ENCODE results near the gene ILKAP. TPM values are rescaled to one million over a fixed set of nuclear protein-coding genes. Genes with fewer than 3 reads are reported as not detected.

Gene ILKAP
- total and polyA plus RNA-seq, 4 experiments from 2014 or later = 44.4 to 87.8 (median 63.2) TPM

DNA sequence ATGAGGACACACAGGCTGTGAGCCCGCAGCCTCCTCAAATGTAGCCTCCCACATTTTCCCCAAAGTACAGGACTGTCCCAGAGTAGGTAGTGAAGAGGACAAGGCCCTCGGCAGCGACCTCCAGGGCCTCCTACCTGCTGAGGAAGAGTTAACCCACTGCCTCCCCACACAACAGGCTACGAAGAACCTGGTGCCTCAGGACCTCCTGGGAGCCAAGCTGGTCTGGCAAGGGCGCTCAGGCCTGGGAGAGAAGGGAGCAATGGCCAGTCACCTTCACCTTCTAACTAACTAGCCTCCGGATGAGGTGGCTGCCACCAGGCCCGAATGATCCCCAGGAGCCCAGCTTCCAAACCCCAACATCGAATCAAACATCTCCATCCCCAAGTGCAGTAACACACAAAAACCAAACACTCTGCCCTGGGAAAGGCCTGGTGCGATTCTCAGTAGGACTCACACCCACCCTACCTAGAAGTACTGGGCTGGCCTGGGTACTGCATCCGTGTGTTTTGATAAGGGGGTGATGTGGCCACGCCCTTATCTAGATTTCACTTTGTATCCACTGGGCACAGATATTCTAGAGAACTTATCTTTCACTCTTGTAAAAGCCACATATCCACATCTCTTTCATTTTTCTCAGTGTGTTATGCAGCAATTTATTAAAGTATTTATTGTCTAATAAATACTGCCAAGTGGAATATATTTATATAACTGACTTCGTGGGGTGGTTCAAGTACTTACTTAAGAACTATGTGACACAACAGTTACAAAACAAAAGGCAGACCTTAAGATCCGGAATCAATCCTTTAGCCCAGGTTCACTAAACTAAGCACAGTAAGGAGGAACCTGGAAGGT lies 35.1 kb downstream of the ILKAP start:
- peaks cover 40% of the 10 kb centered on the region for H3K36me3 ChIP-seq (ENCODE audit: insufficient read depth, low read length)
- H3K4me1 Mint-ChIP-seq = peaks cover 0 to 9% (median 6%) of the 10 kb centered on the region in 4 donors
- H3K4me3 Mint-ChIP-seq = no peak overlapping the region
- no peaks in the 10 kb centered on the region for H3K4me1 ChIP-seq (ENCODE audit: insufficient read depth, low read length)
- peaks cover 36 to 50% of the 10 kb centered on the region in 2 donors for H3K36me3 Mint-ChIP-seq
- DNase-seq = no peak
- no peaks in the 10 kb centered on the region for H3K9me3 Mint-ChIP-seq
- POLR2A ChIA-PET (ENCODE audit: partially characterized antibody) = no interaction called here
- H3K27me3 Mint-ChIP-seq = peaks cover 7 to 8% of the 10 kb centered on the region in 2 donors
- H3K27me3 ChIP-seq (ENCODE audit: insufficient read depth, low read length) = no peaks in the 10 kb centered on the region
- peak overlapping the region in 2 of 7 donors; percentile 23 to 38 for H3K27ac Mint-ChIP-seq
- no peak overlapping the region for H3K27ac ChIP-seq (ENCODE audit: low read depth, low read length)
- no peak overlapping the region for H3K4me3 ChIP-seq (ENCODE audit: low read length in 2 of 2)
- H3K9me3 ChIP-seq (ENCODE audit: control insufficient read depth in 1 of 2, low read length in 2 of 2) = no peaks in the 10 kb centered on the region
- intact Hi-C loops (cut with micrococcal nuclease) = no loop called here
- CTCF ChIA-PET (ENCODE audit: partially characterized antibody) = no interaction called here

GRCh38 chr2:238167761-238168160 lies 35.7 kb downstream of the ILKAP start:
- Mint-ChIP-seq H3K27me3 (peaks cover 8 to 9% of the 10 kb centered on the region in 2 donors), H3K27ac (no peak overlapping the region), H3K9me3 (no peaks in the 10 kb centered on the region), H3K4me1 (peaks cover 0 to 9% (median 6%) of the 10 kb centered on the region in 4 donors), H3K4me3 (no peak overlapping the region), H3K36me3 (peaks cover 30 to 44% of the 10 kb centered on the region in 2 donors)
- H3K9me3 ChIP-seq (ENCODE audit: control insufficient read depth in 1 of 2, low read length in 2 of 2) = no peaks in the 10 kb centered on the region
- ChIA-PET CTCF (ENCODE audit: partially characterized antibody) (no interaction called here), POLR2A (ENCODE audit: partially characterized antibody) (no interaction called here)
- no peaks in the 10 kb centered on the region for H3K27me3 ChIP-seq (ENCODE audit: insufficient read depth, low read length)
- H3K27ac ChIP-seq (ENCODE audit: low read depth, low read length) = no peak overlapping the region
- peaks cover 34% of the 10 kb centered on the region for H3K36me3 ChIP-seq (ENCODE audit: insufficient read depth, low read length)
- H3K4me3 ChIP-seq (ENCODE audit: low read length in 2 of 2) = no peak overlapping the region
- no peaks in the 10 kb centered on the region for H3K4me1 ChIP-seq (ENCODE audit: insufficient read depth, low read length)
- no peak for DNase-seq
- intact Hi-C loops (cut with micrococcal nuclease) = no loop called here

DNA sequence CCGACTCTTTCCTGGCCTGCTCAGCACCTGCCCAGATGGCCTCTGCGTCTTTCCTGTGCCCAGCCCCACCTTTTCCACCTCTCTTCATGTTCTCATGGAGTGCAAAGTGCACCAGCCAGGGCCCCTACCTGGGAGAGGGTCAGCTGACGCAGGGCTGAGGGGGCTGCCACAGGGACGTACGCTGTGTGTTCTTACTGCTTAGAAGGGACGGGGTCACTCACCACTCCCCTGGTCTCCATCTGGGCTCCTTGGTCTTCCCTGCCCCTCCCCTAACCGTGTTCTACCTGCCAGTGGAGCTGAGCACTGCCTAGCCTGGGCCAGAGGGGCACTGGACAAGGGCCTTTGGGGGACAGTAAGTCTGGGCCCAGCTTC lies 36.2 kb downstream of the ILKAP start:
- intact Hi-C loops (cut with micrococcal nuclease) = no loop called here
- H3K36me3 Mint-ChIP-seq = peaks cover 26 to 39% of the 10 kb centered on the region in 2 donors
- ChIA-PET CTCF (ENCODE audit: partially characterized antibody) (no interaction called here), POLR2A (ENCODE audit: partially characterized antibody) (no interaction called here)
- no peak overlapping the region for H3K4me3 ChIP-seq (ENCODE audit: low read length in 2 of 2)
- H3K9me3 ChIP-seq (ENCODE audit: control insufficient read depth in 1 of 2, low read length in 2 of 2) = no peaks in the 10 kb centered on the region
- H3K4me1 ChIP-seq (ENCODE audit: insufficient read depth, low read length) = no peaks in the 10 kb centered on the region
- no peaks in the 10 kb centered on the region for H3K27me3 ChIP-seq (ENCODE audit: insufficient read depth, low read length)
- H3K4me3 Mint-ChIP-seq = no peak overlapping the region
- peaks cover 0 to 9% (median 6%) of the 10 kb centered on the region in 4 donors for H3K4me1 Mint-ChIP-seq
- peaks cover 8 to 9% of the 10 kb centered on the region in 2 donors for H3K27me3 Mint-ChIP-seq
- DNase-seq = no peak
- peaks cover 29% of the 10 kb centered on the region for H3K36me3 ChIP-seq (ENCODE audit: insufficient read depth, low read length)
- no peak overlapping the region for H3K27ac ChIP-seq (ENCODE audit: low read depth, low read length)
- H3K9me3 Mint-ChIP-seq = no peaks in the 10 kb centered on the region
- H3K27ac Mint-ChIP-seq = no peak overlapping the region

GRCh38 chr2:238166391-238167343 lies 36.8 kb downstream of the ILKAP start:
- no peaks in the 10 kb centered on the region for H3K27me3 ChIP-seq (ENCODE audit: insufficient read depth, low read length)
- no peaks in the 10 kb centered on the region for H3K4me1 ChIP-seq (ENCODE audit: insufficient read depth, low read length)
- H3K9me3 ChIP-seq (ENCODE audit: control insufficient read depth in 1 of 2, low read length in 2 of 2) = no peaks in the 10 kb centered on the region
- intact Hi-C loops (cut with micrococcal nuclease) = no loop called here
- peaks cover 0 to 9% (median 6%) of the 10 kb centered on the region in 4 donors for H3K4me1 Mint-ChIP-seq
- DNase-seq = no peak
- H3K27ac ChIP-seq (ENCODE audit: low read depth, low read length) = no peak overlapping the region
- ChIA-PET CTCF (ENCODE audit: partially characterized antibody) (no interaction called here), POLR2A (ENCODE audit: partially characterized antibody) (no interaction called here)
- H3K27me3 Mint-ChIP-seq = peaks cover 8 to 9% of the 10 kb centered on the region in 2 donors
- H3K36me3 ChIP-seq (ENCODE audit: insufficient read depth, low read length) = peaks cover 23% of the 10 kb centered on the region
- H3K27ac Mint-ChIP-seq = no peak overlapping the region
- H3K9me3 Mint-ChIP-seq = no peaks in the 10 kb centered on the region
- no peak overlapping the region for H3K4me3 ChIP-seq (ENCODE audit: low read length in 2 of 2)
- peaks cover 19 to 34% of the 10 kb centered on the region in 2 donors for H3K36me3 Mint-ChIP-seq
- no peak overlapping the region for H3K4me3 Mint-ChIP-seq

DNA sequence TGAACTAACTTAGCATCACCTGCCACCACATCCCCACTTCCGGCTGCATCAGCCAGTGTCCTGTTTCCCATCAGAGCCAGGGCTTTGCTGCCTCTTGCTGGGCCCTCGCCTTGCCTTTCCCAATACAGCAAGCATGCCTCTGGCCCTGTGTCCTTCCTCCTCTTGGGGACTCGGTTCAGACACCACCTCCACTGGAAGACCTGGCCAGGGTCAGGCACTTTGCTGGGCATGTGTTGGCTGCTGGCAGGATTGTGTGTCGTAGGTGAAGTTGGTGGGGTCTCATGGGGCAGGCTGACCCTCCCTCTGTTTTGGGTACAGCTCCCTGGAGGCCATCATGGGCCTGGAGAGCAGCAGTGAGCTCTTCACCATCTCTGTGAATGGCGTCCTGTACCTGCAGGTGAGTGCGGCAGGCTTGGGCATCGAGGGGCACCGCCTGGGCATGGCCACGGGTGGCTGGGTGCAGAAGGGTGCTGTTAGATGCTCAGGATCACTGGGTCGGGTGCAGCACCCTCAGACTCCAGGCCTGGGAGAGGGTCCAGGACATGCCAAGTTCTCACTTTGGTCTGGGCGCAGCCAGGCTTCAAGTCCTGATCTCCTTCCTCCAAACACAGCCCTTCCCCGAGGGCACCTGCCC lies 38.1 kb downstream of the ILKAP start:
- Histone ChIP-seq H3K36me3 (ENCODE audit: insufficient read depth, low read length) (peaks cover 16% of the 10 kb centered on the region), H3K27me3 (ENCODE audit: insufficient read depth, low read length) (peaks cover 1% of the 10 kb centered on the region), H3K27ac (ENCODE audit: low read depth, low read length) (no peak overlapping the region), H3K4me1 (ENCODE audit: insufficient read depth, low read length) (no peaks in the 10 kb centered on the region), H3K4me3 (ENCODE audit: low read length in 2 of 2) (no peak overlapping the region), H3K9me3 (ENCODE audit: control insufficient read depth in 1 of 2, low read length in 2 of 2) (no peaks in the 10 kb centered on the region)
- intact Hi-C loops (cut with micrococcal nuclease) = no loop called here
- POLR2A ChIA-PET (ENCODE audit: partially characterized antibody) = no interaction called here
- H3K4me1 Mint-ChIP-seq = peaks cover 0 to 9% (median 6%) of the 10 kb centered on the region in 4 donors
- H3K4me3 Mint-ChIP-seq = no peak overlapping the region
- H3K27ac Mint-ChIP-seq = peak overlapping the region in 1 of 7 donors; percentile 80
- CTCF ChIA-PET (ENCODE audit: partially characterized antibody) = no interaction called here
- peaks cover 14 to 25% of the 10 kb centered on the region in 2 donors for H3K36me3 Mint-ChIP-seq
- peaks cover 8 to 9% of the 10 kb centered on the region in 2 donors for H3K27me3 Mint-ChIP-seq
- no peaks in the 10 kb centered on the region for H3K9me3 Mint-ChIP-seq
- DNase-seq = no peak

DNA sequence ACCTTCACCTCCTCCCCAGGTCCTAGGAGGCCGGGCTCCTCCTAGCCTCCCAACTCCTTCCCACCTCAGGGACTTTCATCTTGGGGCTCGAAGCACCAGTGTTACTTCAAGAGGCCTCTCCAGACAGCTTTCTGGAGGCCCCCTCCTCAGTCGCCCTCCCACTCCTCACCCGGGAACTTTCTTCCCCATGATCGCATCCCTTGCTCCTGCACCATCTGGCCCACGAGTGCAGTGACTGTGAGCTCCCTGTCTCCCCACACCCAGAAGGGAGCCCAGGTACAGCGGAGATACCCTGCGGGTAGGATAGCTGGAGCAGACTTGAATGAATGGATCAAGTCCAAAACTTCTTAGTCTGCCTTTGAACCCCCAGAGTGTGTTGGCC lies 38.6 kb downstream of the ILKAP start:
- Histone ChIP-seq H3K36me3 (ENCODE audit: insufficient read depth, low read length) (peaks cover 11% of the 10 kb centered on the region), H3K27me3 (ENCODE audit: insufficient read depth, low read length) (peaks cover 5% of the 10 kb centered on the region), H3K27ac (ENCODE audit: low read depth, low read length) (no peak overlapping the region), H3K9me3 (ENCODE audit: control insufficient read depth in 1 of 2, low read length in 2 of 2) (no peaks in the 10 kb centered on the region), H3K4me3 (ENCODE audit: low read length in 2 of 2) (no peak overlapping the region), H3K4me1 (ENCODE audit: insufficient read depth, low read length) (no peaks in the 10 kb centered on the region)
- Mint-ChIP-seq H3K4me1 (peaks cover 0 to 12% (median 6%) of the 10 kb centered on the region in 4 donors), H3K27ac (peak overlapping the region in 1 of 7 donors; percentile 80), H3K36me3 (peaks cover 10 to 20% of the 10 kb centered on the region in 2 donors), H3K9me3 (no peaks in the 10 kb centered on the region), H3K4me3 (peak overlapping the region in 1 of 8 donors; percentile 20), H3K27me3 (peaks cover 10% of the 10 kb centered on the region in 2 donors)
- ChIA-PET POLR2A (ENCODE audit: partially characterized antibody) (no interaction called here), CTCF (ENCODE audit: partially characterized antibody) (no interaction called here)
- intact Hi-C loops (cut with micrococcal nuclease) = no loop called here
- DNase-seq = no peak
